H1 (cell line): Measurements from ENCODE around the gene SSBP3. TPM values are rescaled to one million over a fixed set of nuclear protein-coding genes. Genes with fewer than 3 reads are reported as not detected.
A peak's percentile ranks its signal among the peaks of the same experiment; 100 is the strongest.

Source experiments
- CTCF ChIA-PET: fragments of 300-600 bp; sonication (Branson Sonifier 250); formaldehyde crosslinking; loops from one replicate; lab custom pipeline; 2021; ENCODE audit not compliant: partially characterized antibody; lab: Charles Lee
- POLR2A ChIA-PET: fragments of 300-600 bp; sonication (Branson Sonifier 250); formaldehyde crosslinking; loops from one replicate; lab custom pipeline; 2021; ENCODE audit warnings: inconsistent platforms; ENCODE audit not compliant: partially characterized antibody; lab: Charles Lee
- DNase-seq, 2 experiments: peaks; one replicate each; pipeline versions ENCODE4 v3.0.0 to v3.0.0-alpha.2; 2010 to 2022; ENCODE audit warnings: low spot score in 2 of 2, low read depth in 1 of 2, mixed read lengths in 1 of 2
- FAIRE-seq: peaks from 2 replicates; lab custom pipeline; 2011; peaks lifted over from hg19 to GRCh38; lab: Jason Lieb, UNC
- H2AFZ ChIP-seq: 2 replicates; pipeline ENCODE4 v1.8.1; 2012; ENCODE audit warnings: low read length, inconsistent platforms
- H2AK5ac ChIP-seq: 2 replicates; pipeline ENCODE4 v1.6.1; 2013; ENCODE audit warnings: low read depth, low read length
- H2BK120ac ChIP-seq: replicated peaks from 2 replicates; pipeline ENCODE3; 2013; ENCODE audit warnings: low read depth, low read length, inconsistent platforms
- H2BK12ac ChIP-seq: 2 replicates; pipeline ENCODE4 v1.6.1; 2013; ENCODE audit warnings: low read depth, low read length
- H2BK15ac ChIP-seq: 2 replicates; pipeline ENCODE4 v1.6.1; 2013; ENCODE audit warnings: low read length
- H2BK20ac ChIP-seq: 2 replicates; pipeline ENCODE4 v1.6.1; 2013; ENCODE audit warnings: low read length
- H2BK5ac ChIP-seq: 2 replicates; pipeline ENCODE4 v1.6.1; 2013; ENCODE audit warnings: low read depth, low read length
- H3K14ac ChIP-seq: 2 replicates; pipeline ENCODE4 v1.6.1; 2013; ENCODE audit warnings: inconsistent platforms; ENCODE audit not compliant: insufficient read length
- H3K18ac ChIP-seq: 2 replicates; pipeline ENCODE4 v1.6.1; 2013; ENCODE audit warnings: low read length; ENCODE audit errors: extremely low read depth
- H3K23ac ChIP-seq: 2 replicates; pipeline ENCODE4 v1.6.1; 2013; ENCODE audit warnings: inconsistent platforms; ENCODE audit not compliant: insufficient read length
- H3K23me2 ChIP-seq: 2 replicates; pipeline ENCODE4 v1.6.1; 2013; ENCODE audit warnings: low read depth, low read length
- H3K27ac ChIP-seq: 2 replicates; pipeline ENCODE4 v1.6.1; 2011; ENCODE audit warnings: low read depth, low read length, inconsistent platforms
- H3K27me3 ChIP-seq, 4 experiments: replicated peaks in 1 of 4; 1 replicate in 1 of 4; 2 replicates in 3 of 4; pipeline versions ENCODE4 v1.6.1 to v1.8.1; 2011 to 2013; ENCODE audit warnings: low read length in 3 of 4, mild to moderate bottlenecking in 3 of 4, inconsistent platforms in 2 of 4, mixed read lengths in 2 of 4, moderate library complexity in 1 of 4; ENCODE audit not compliant: control insufficient read depth in 3 of 4, insufficient read depth in 3 of 4; ENCODE audit errors: extremely low read depth in 1 of 4
- H3K36me3 ChIP-seq, 4 experiments: 2 replicates each; pipeline versions ENCODE4 v1.6.1 to v1.8.1; 2011 to 2013; ENCODE audit warnings: mild to moderate bottlenecking in 4 of 4, low read length in 3 of 4, moderate library complexity in 2 of 4, control low read depth in 1 of 4, inconsistent platforms in 1 of 4; ENCODE audit not compliant: insufficient read depth in 4 of 4, control insufficient read depth in 2 of 4
- H3K4ac ChIP-seq: replicated peaks from 2 replicates; pipeline ENCODE3; 2013; ENCODE audit warnings: low read length, low read depth, mixed read lengths, inconsistent platforms; ENCODE audit not compliant: insufficient read length
- H3K4me1 ChIP-seq, 4 experiments: replicated peaks in 1 of 4; 1 replicate in 1 of 4; 2 replicates in 3 of 4; pipeline versions ENCODE4 v1.6.1 to v1.8.1; 2011 to 2013; ENCODE audit warnings: low read length in 3 of 4, inconsistent platforms in 2 of 4, mixed read lengths in 1 of 4; ENCODE audit not compliant: insufficient read depth in 4 of 4, control insufficient read depth in 3 of 4
- H3K4me2 ChIP-seq, 2 experiments: 2 replicates each; pipeline versions ENCODE4 v1.6.1 to v1.8.1; 2011 to 2013; ENCODE audit warnings: low read depth in 2 of 2, low read length in 2 of 2, control low read depth in 1 of 2, inconsistent platforms in 1 of 2, mild to moderate bottlenecking in 1 of 2; ENCODE audit not compliant: insufficient read depth in 1 of 2
- H3K4me3 ChIP-seq, 4 experiments: fragments of 200-600, 300-600 bp in 1 of 4; sonication (generic), shearing (Covaris generic), sonication (Bioruptor Twin) in 1 of 4; 2 replicates each; pipeline versions ENCODE4 v1.5.1 to v1.8.1; 2011 to 2016; ENCODE audit warnings: low read length in 4 of 4, low read depth in 3 of 4, control low read depth in 2 of 4, inconsistent platforms in 2 of 4, mild to moderate bottlenecking in 2 of 4, mixed read lengths in 1 of 4, moderate library complexity in 1 of 4; ENCODE audit not compliant: insufficient read depth in 2 of 4; ENCODE audit errors: extremely low read depth in 1 of 4
- H3K56ac ChIP-seq: replicated peaks from 2 replicates; pipeline ENCODE3; 2013; ENCODE audit warnings: low read depth, mild to moderate bottlenecking, mixed read lengths, low read length, inconsistent platforms; ENCODE audit not compliant: insufficient read length
- H3K79me1 ChIP-seq: 2 replicates; pipeline ENCODE4 v1.6.1; 2013; ENCODE audit warnings: low read depth, low read length, control low read depth
- H3K79me2 ChIP-seq, 2 experiments: 2 replicates each; pipeline versions ENCODE4 v1.6.1 to v1.8.1; 2012 to 2013; ENCODE audit warnings: low read length in 2 of 2, mild to moderate bottlenecking in 2 of 2, inconsistent platforms in 1 of 2; ENCODE audit not compliant: insufficient read depth in 2 of 2, control insufficient read depth in 1 of 2
- H3K9ac ChIP-seq, 4 experiments: replicated peaks in 1 of 4; 1 replicate in 1 of 4; 2 replicates in 3 of 4; pipeline versions ENCODE4 v1.6.1 to v1.8.1; 2011 to 2013; ENCODE audit warnings: low read depth in 3 of 4, low read length in 3 of 4, control low read depth in 2 of 4, mild to moderate bottlenecking in 2 of 4, moderate library complexity in 2 of 4, inconsistent platforms in 1 of 4; ENCODE audit errors: extremely low read depth in 1 of 4
- H3K9me3 ChIP-seq, 2 experiments: 2 replicates each; pipeline versions ENCODE4 v1.6.1 to v1.8.1; 2012 to 2013; ENCODE audit warnings: mild to moderate bottlenecking in 2 of 2, moderate library complexity in 2 of 2, control low read depth in 1 of 2, inconsistent platforms in 1 of 2, low read depth in 1 of 2, low read length in 1 of 2, mixed read lengths in 1 of 2; ENCODE audit not compliant: insufficient read depth in 2 of 2
- H4K20me1 ChIP-seq, 2 experiments: replicated peaks in 1 of 2; 2 replicates each; pipeline versions ENCODE3 to v1.8.1; 2011 to 2013; ENCODE audit warnings: inconsistent platforms in 2 of 2, low read length in 2 of 2, mild to moderate bottlenecking in 1 of 2; ENCODE audit not compliant: insufficient read depth in 2 of 2, control insufficient read depth in 1 of 2
- H4K5ac ChIP-seq: 2 replicates; pipeline ENCODE4 v1.6.1; 2013; ENCODE audit warnings: low read length, low read depth, mixed read lengths, inconsistent platforms; ENCODE audit not compliant: insufficient read length
- H4K8ac ChIP-seq: 2 replicates; pipeline ENCODE4 v1.8.0; 2013; ENCODE audit warnings: mild to moderate bottlenecking, moderate library complexity, low read length, inconsistent platforms; ENCODE audit not compliant: insufficient read depth; ENCODE audit errors: extremely low read depth
- H4K91ac ChIP-seq: replicated peaks from 2 replicates; pipeline ENCODE3; 2013; ENCODE audit warnings: low read length, mixed read lengths, inconsistent platforms; ENCODE audit not compliant: insufficient read length
- EP300 ChIP-seq, 2 experiments: IDR thresholded peaks; 1 replicate in 1 of 2; 2 replicates in 1 of 2; pipeline ENCODE4 v1.6.1; 2011 to 2012; ENCODE audit warnings: low read depth in 2 of 2, low read length in 2 of 2, mild to moderate bottlenecking in 2 of 2, borderline replicate concordance in 1 of 2, inconsistent platforms in 1 of 2, moderate library complexity in 1 of 2
- NANOG ChIP-seq: IDR thresholded peaks from 2 replicates; pipeline ENCODE4 v1.6.1; 2011; ENCODE audit warnings: low read length, low read depth, mild to moderate bottlenecking, inconsistent platforms; ENCODE audit not compliant: insufficient read depth, poor library complexity, severe bottlenecking
- RBBP5 ChIP-seq: IDR thresholded peaks from 2 replicates; pipeline ENCODE4 v1.7.1; 2012; ENCODE audit warnings: low read depth, mild to moderate bottlenecking, inconsistent platforms, low read length, moderate library complexity, borderline replicate concordance
- RNF2 ChIP-seq: fragments of 200-900, 300-1000 bp; sonication (generic); IDR thresholded peaks from 2 replicates; pipeline ENCODE4 v1.7.1; 2016; ENCODE audit warnings: borderline replicate concordance, low read depth, mild to moderate bottlenecking, antibody characterized with exemption, low read length; ENCODE audit not compliant: poor library complexity, severe bottlenecking; ENCODE audit errors: missing control alignments
- RXRA ChIP-seq: IDR thresholded peaks from 2 replicates; pipeline ENCODE4 v1.6.1; 2011; ENCODE audit warnings: low read depth, mild to moderate bottlenecking, low read length, moderate library complexity; ENCODE audit not compliant: insufficient read depth
- SP1 ChIP-seq: IDR thresholded peaks from 2 replicates; pipeline ENCODE4 v1.6.1; 2011; ENCODE audit warnings: low read depth, low read length
- SP4 ChIP-seq: IDR thresholded peaks from 2 replicates; pipeline ENCODE4 v1.6.1; 2012; ENCODE audit warnings: low read length, inconsistent platforms
- USF2 ChIP-seq: IDR thresholded peaks from 2 replicates; pipeline ENCODE4 v1.6.1; 2011; ENCODE audit warnings: low read length, improper control_type of control experiment
- ZNF274 ChIP-seq: IDR thresholded peaks from 2 replicates; pipeline ENCODE4 v1.7.0; 2012; ENCODE audit warnings: low read length, borderline replicate concordance; ENCODE audit errors: extremely low read depth
- WGBS, 2 experiments: shearing (Covaris generic) in 1 of 2; methylation state at CpG; one replicate each; pipeline versions ENCODE4 v1.1.6 to v1.1.7; 2013 to 2015; ENCODE audit warnings: low lambda C conversion rate in 2 of 2, mixed read lengths in 2 of 2, inconsistent platforms in 1 of 2, low coverage in 1 of 2, missing lambda C conversion rate in 1 of 2; ENCODE audit not compliant: insufficient replicate concordance in 2 of 2, insufficient coverage in 1 of 2, insufficient read length in 1 of 2; ENCODE audit errors: extremely low coverage in 1 of 2, missing lambda C conversion rate in 1 of 2; 5-methylcytosine and 5-hydroxymethylcytosine counted together
- polyA plus RNA-seq, 7 experiments: library from polyadenylated mRNA; depleted of rRNA in 3 of 7; stranded (reverse) in 5 of 7; unstranded in 2 of 7; fragments of >200 nt in 5 of 7; fragments of 200-250 nt in 2 of 7; gene quantifications; 1 replicate in 5 of 7; 2 replicates in 1 of 7; 4 replicates in 1 of 7; pipeline versions ENCODE4 v1.2.1 to v1.2.3, GENCODE V29; 2011 to 2013; ENCODE audit warnings: missing spikeins in 2 of 7, mixed read lengths in 2 of 7
- total RNA-seq: library from RNA; stranded (reverse); fragmentation: NEBNext Ultra II Directional; extraction: Animal tissue kit (Norgen Biotek cat#: 25700); gene quantifications from 2 replicates; pipeline ENCODE4 v1.2.1, GENCODE V29; 2021
- TF ChIP-seq, protein P1 (sequence below): IDR thresholded peaks from 2 replicates; pipeline ENCODE4 v1.6.1; 2012; ENCODE audit warnings: inconsistent platforms

Gene SSBP3
- total and polyA plus RNA-seq, 2 of the 8 experiments (the other 6 are each of a cell fraction or from before 2014, with no cell fraction given) = 99.7 to 133 TPM

DNA sequence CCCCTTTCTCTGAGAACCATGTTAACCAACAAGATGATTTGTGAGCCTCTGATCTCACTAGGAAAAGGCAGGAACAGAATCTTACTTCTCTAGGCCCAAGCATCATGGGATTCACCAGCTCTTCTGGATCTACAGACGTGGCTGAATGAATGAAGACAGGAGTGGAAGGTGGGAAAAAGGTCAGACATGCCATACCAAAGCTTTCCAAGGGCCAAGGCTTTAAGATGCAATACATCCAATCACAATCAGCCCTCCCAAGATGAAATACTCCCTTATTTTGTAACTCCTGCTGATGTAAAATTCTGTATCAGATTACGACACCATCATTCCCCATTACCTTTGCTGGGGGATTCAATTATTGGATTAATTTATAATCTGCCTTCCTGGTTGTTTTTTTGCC lies 80.9 kb downstream of the SSBP3 start:
- no peaks in the 10 kb centered on the region for H3K23me2 ChIP-seq
- DNase-seq (no peak), FAIRE-seq (no peak)
- 93% methylated on average over 2 of the region's 2 CpGs; no CpG with 5 or more reads in 1 of the 2 experiments for WGBS, 2 experiments
- H4K20me1 ChIP-seq = peaks cover 14 to 42% of the 10 kb centered on the region in 2 experiments
- no peak overlapping the region for H3K9ac ChIP-seq
- H2BK20ac ChIP-seq = no peak overlapping the region
- peaks cover 5 to 99% of the 10 kb centered on the region in 2 experiments for H3K79me2 ChIP-seq
- no peak overlapping the region for H2BK120ac ChIP-seq
- H3K27me3 ChIP-seq = no peaks in the 10 kb centered on the region
- no peak overlapping the region for H3K4me2 ChIP-seq
- H4K8ac ChIP-seq = no peak overlapping the region
- POLR2A ChIA-PET = interaction anchor here (1.0 to 2.0 kb wide), 5 partner anchors 11 to 15 kb away, joined by 3 to 6 read pairs (median 4); no protein-coding TSS in a partner anchor
- no peak overlapping the region for H2AFZ ChIP-seq
- H3K18ac ChIP-seq = 0 out of 2 replicates have a peak overlapping the region, but pooled peaks have one; percentile 36
- no peak overlapping the region for H3K14ac ChIP-seq
- no peaks in the 10 kb centered on the region for H3K9me3 ChIP-seq
- CTCF ChIA-PET = interaction anchor here (0.9 to 2.1 kb wide), 9 partner anchors 12 to 97 kb away, joined by 3 to 11 read pairs (median 4); no protein-coding TSS in a partner anchor
- peaks cover 43% of the 10 kb centered on the region for H3K79me1 ChIP-seq
- H3K4me3 ChIP-seq = no peak overlapping the region
- no peak overlapping the region for H3K56ac ChIP-seq
- H3K23ac ChIP-seq = no peak overlapping the region
- H4K5ac ChIP-seq = no peak overlapping the region
- H2BK5ac ChIP-seq = no peak overlapping the region
- H4K91ac ChIP-seq = no peak overlapping the region
- H2BK15ac ChIP-seq = 0 out of 2 replicates have a peak overlapping the region, but pooled peaks have one; percentile 51
- no peak overlapping the region for H3K27ac ChIP-seq
- no peak overlapping the region for H2BK12ac ChIP-seq
- no peaks in the 10 kb centered on the region; a peak in 1 of 8 replicates for H3K36me3 ChIP-seq
- H3K4me1 ChIP-seq = peaks cover 36 to 59% (median 45%) of the 10 kb centered on the region in 4 experiments
- H3K4ac ChIP-seq = no peak overlapping the region
- H2AK5ac ChIP-seq = no peak overlapping the region
- TF ChIP-seq RNF2 = no peak
- TF ChIP-seq SP1 = no peak
- no peak for TF ChIP-seq RXRA
- no peak for TF ChIP-seq RBBP5
- TF ChIP-seq USF2 = no peak
- TF ChIP-seq SP4 = no peak
- TF ChIP-seq NANOG = no peak
- no peak for TF ChIP-seq EP300 (IDR thresholded peaks at IDR 0.05; ENCODE audit: borderline replicate concordance in 1 of 2, low read depth in 2 of 2, low read length in 2 of 2)
- TF ChIP-seq, protein P1, sequence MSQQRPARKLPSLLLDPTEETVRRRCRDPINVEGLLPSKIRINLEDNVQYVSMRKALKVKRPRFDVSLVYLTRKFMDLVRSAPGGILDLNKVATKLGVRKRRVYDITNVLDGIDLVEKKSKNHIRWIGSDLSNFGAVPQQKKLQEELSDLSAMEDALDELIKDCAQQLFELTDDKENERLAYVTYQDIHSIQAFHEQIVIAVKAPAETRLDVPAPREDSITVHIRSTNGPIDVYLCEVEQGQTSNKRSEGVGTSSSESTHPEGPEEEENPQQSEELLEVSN = no peak
- no peak for TF ChIP-seq ZNF274
